Measurements from ENCODE around the gene CRABP2.

DNA sequence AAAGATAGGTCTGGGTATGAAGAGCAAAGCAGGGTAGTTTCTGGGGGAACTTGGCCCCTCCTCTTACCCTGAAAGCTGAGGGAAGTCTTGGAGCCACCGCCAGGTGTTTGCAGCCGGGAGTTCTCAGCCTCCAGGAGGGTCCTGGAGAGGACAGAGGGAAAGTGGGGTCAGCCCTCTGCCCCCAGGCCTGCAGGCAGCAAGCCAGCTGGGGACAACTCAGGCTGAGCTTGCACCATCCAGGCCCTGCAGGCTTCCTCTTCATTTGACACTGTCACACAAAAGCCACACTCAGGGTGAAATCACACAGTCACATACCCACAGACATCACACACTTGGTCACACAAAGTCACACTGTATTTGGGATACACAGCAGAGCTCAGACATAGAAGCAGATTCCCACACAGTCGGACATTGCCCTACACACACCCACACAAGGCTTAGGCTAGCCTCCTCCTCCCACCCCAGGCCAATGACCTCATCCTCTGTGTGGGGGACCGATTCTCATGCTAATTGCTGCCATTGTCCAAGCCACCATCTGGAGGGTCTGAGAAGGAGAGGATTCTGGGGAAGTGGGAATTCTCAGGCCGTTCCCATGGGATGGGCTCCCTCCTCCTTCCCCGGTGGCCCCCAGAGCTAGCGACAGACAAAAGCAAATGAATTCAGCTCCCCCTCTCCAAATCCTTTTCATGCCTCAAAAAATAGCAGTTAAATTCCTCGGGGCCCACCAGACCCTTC, 31.8 kb downstream of the CRABP2 start:
- TF ChIP-seq GABPA (IDR thresholded peaks at IDR 0.05; ENCODE audit: low read depth) (no peak), SUZ12 (IDR thresholded peaks at IDR 0.05; ENCODE audit: unreplicated experiment) (no peak), CTCF (IDR thresholded peaks at IDR 0.05 in 2 of 3, conservative IDR thresholded peaks at IDR 0.05 in 1 of 3; ENCODE audit: control insufficient read depth in 2 of 3, extremely low read depth in 1 of 3, insufficient read depth in 1 of 3, low read depth in 3 of 3, low read length in 3 of 3) (no peak)

All from GM12878 (cell line).